GM12873 (cell line): ENCODE measurements around the gene ERC2.

Source experiments
- CTCF ChIP-seq: IDR thresholded peaks from 2 replicates; pipeline ENCODE4 v1.5.1; 2012; ENCODE audit warnings: low read depth, mild to moderate bottlenecking, moderate library complexity, low read length, control low read depth; ENCODE audit not compliant: insufficient read depth; ENCODE audit errors: missing control alignments

The ERC2 gene

GRCh38 chr3:55895897-55896566 lies 572.2 kb downstream of the ERC2 start:
- TF ChIP-seq CTCF: no peak

- TF ChIP-seq CTCF: no peak
These were observed 573.7 kb downstream of the ERC2 start for GRCh38 chr3:55894605-55895004.

GRCh38 chr3:55893045-55893664 lies 575.1 kb downstream of the ERC2 start:
- TF ChIP-seq CTCF: no peak

- TF ChIP-seq CTCF: no peak
These were observed 577.2 kb downstream of the ERC2 start for GRCh38 chr3:55891106-55891505.

- TF ChIP-seq CTCF: no peak
These were observed 579.9 kb downstream of the ERC2 start for GRCh38 chr3:55888282-55888885.

- TF ChIP-seq CTCF: no peak
These were observed 582.5 kb downstream of the ERC2 start for GRCh38 chr3:55885721-55886120.

GRCh38 chr3:55884491-55885285 lies 583.6 kb downstream of the ERC2 start:
- no peak for TF ChIP-seq CTCF
